BJ (cell line): ENCODE results near the gene RUNX2. TPM values are rescaled to one million over a fixed set of nuclear protein-coding genes. Genes with fewer than 3 reads are reported as not detected.

Experiments used
- CTCF ChIA-PET: fragments of 350-600 bp; formaldehyde crosslinking; extraction: SDS; loops from one replicate; lab custom pipeline; 2021; ENCODE audit warnings: antibody characterized with exemption, inconsistent platforms; lab: Yijun Ruan, JAX
- POLR2A ChIA-PET: fragments of 300-600 bp; sonication (Branson Sonifier 250); formaldehyde crosslinking; extraction: SDS; loops from one replicate; lab custom pipeline; 2021; ENCODE audit warnings: antibody characterized with exemption; lab: Charles Lee
- DNase-seq: peaks from one replicate; pipeline ENCODE4 v3.0.0-alpha.2; 2011; ENCODE audit warnings: low read depth
- H3K27me3 ChIP-seq: 2 replicates; pipeline ENCODE4 v1.6.0; 2011; ENCODE audit warnings: low read length; ENCODE audit not compliant: control insufficient read depth, insufficient read depth
- H3K36me3 ChIP-seq: 2 replicates; pipeline ENCODE4 v1.5.1; 2011; ENCODE audit warnings: low read length; ENCODE audit not compliant: control insufficient read depth, insufficient read depth
- H3K4me3 ChIP-seq: 2 replicates; pipeline ENCODE4 v1.5.1; 2011; ENCODE audit warnings: low read depth, mild to moderate bottlenecking, control low read depth, low read length
- CTCF ChIP-seq: IDR thresholded peaks from 2 replicates; pipeline ENCODE4 v1.5.1; 2011; ENCODE audit warnings: low read depth, mild to moderate bottlenecking, control low read depth, inconsistent platforms, low read length, moderate library complexity; ENCODE audit not compliant: insufficient read depth
- polyA plus RNA-seq: library from polyadenylated mRNA; depleted of rRNA; stranded (reverse); fragments of >200 nt; gene quantifications from 2 replicates; pipeline ENCODE4 v1.2.3, GENCODE V29; 2011

Gene RUNX2
- polyA plus RNA-seq, 1 experiment: 1.5 TPM

- no peaks in the 10 kb centered on the region for H3K27me3 ChIP-seq
- DNase-seq: no peak
- H3K4me3 ChIP-seq: no peak overlapping the region
- ChIA-PET CTCF (no interaction called here), POLR2A (no interaction called here)
- TF ChIP-seq CTCF: no peak
- H3K36me3 ChIP-seq: no peaks in the 10 kb centered on the region; the same call in 1 of the 2 replicates
These were observed 330.8 kb downstream of the RUNX2 start for GRCh38 chr6:45658958-45659357.

- Histone ChIP-seq H3K4me3 (no peak overlapping the region), H3K27me3 (no peaks in the 10 kb centered on the region), H3K36me3 (no peaks in the 10 kb centered on the region; the same call in 1 of the 2 replicates)
- ChIA-PET CTCF (interaction anchor here (0.8 to 1.9 kb wide), 3 partner anchors 15 to 1579 kb away, joined by 3 to 5 read pairs (median 4); no protein-coding TSS in a partner anchor), POLR2A (no interaction called here)
- DNase-seq: no peak
- no peak for TF ChIP-seq CTCF
These were observed 333.5 kb downstream of the RUNX2 start for GRCh38 chr6:45661661-45662060.

- no peak overlapping the region for H3K4me3 ChIP-seq
- 0 out of 2 replicates have a peak, but pooled peaks have one; percentile 18 for TF ChIP-seq CTCF
- no peaks in the 10 kb centered on the region; the same call in 1 of the 2 replicates for H3K36me3 ChIP-seq
- POLR2A ChIA-PET: interaction anchor here (0.7 kb wide), 1 partner anchor 240 kb away, joined by 3 read pairs; no protein-coding TSS in a partner anchor
- CTCF ChIA-PET: interaction anchor here (0.6 to 2.0 kb wide), 5 partner anchors 13 to 259 kb away, joined by 3 to 6 read pairs (median 4); no protein-coding TSS in a partner anchor
- no peak for DNase-seq
- no peaks in the 10 kb centered on the region for H3K27me3 ChIP-seq
These were observed 335.4 kb downstream of the RUNX2 start for GRCh38 chr6:45663251-45664221.

GRCh38 chr6:45664707-45665106 is 336.6 kb downstream of the RUNX2 start:
- POLR2A ChIA-PET: interaction anchor here (0.6 kb wide), 1 partner anchor 1233 kb away, joined by 4 read pairs; no protein-coding TSS in a partner anchor
- CTCF ChIA-PET: interaction anchor here (0.6 to 2.0 kb wide), 4 partner anchors 12 to 39 kb away, joined by 3 to 6 read pairs (median 4); no protein-coding TSS in a partner anchor

More at GRCh38 chr6:45664707-45665106, 336.6 kb downstream of the RUNX2 start:
- no peak for DNase-seq
- TF ChIP-seq CTCF: no peak
- H3K36me3 ChIP-seq: no peaks in the 10 kb centered on the region
- H3K27me3 ChIP-seq: no peaks in the 10 kb centered on the region
- no peak overlapping the region for H3K4me3 ChIP-seq
